ENCODE results near the gene C2orf81.
A peak's percentile ranks its signal among the peaks of the same experiment; 100 is the strongest.
"Not testable (repeated sequence)": the region's sequence is repeated elsewhere in the genome, so short reads cannot be mapped to it uniquely, and the experiment has no call there.

C2orf81 gene

GRCh38 chr2:74442483-74443297 lies 21.3 kb upstream of the C2orf81 start:
- DNase-seq: not testable (repeated sequence)

GRCh38 chr2:74441690-74442482 lies 20.5 kb upstream of the C2orf81 start, which contains the start of gene RTKN:
RTKN (minus strand) TSS chr2:74441937; CDS start chr2:74441816, 121 bp downstream.
- peak in 2 of 5 experiments; percentile 25 to 53 for DNase-seq

GRCh38 chr2:74441170-74441689 lies 19.8 kb upstream of the C2orf81 start:
- no peak for DNase-seq

DNA sequence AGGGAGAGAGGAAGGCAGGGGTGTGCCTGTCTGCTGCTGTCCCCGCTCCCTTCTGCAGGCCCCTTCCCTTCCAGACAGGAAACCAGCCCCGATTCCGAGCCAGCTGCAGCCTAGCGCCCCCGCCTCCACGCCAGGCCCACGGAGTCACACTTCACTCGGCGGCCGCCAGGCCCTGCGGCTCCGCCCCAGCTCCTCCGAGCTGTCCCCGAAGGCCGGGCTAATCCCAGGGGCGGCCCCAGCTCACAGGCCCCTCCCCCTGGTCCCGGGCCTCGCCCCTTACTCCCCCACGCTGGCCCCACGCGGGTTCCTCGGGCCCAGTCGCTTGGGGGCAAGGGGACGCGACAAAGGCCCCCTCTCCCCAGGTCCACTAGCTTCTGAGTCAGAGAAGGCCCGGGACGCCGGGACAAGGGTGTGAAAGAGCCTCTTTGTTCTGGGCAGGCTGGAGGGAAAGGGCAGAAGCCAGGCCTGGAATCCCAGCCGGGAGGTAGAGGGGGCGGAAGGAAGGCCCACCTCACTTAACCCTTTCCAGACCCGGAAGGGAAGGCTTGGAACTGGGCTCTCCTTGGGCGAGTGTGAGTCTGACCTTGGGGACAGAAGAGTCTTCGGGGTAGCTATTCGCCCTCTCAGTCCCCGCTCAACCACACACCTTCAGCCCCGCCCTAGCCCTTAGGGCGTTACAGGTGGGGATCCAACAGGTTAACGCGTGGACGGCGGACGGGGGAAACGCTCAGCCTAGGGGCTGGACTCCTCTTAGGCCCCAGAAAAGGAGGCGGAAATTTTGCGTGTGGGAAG lies 19.2 kb upstream of the C2orf81 start:
- DNase-seq: peak in 3 of 5 experiments; percentile 12 to 42 (median 25)

- no peak for DNase-seq
These were observed 18.5 kb upstream of the C2orf81 start for GRCh38 chr2:74439803-74440377.

- DNase-seq: no peak
These were observed 18.0 kb upstream of the C2orf81 start for GRCh38 chr2:74439373-74439772.

DNA sequence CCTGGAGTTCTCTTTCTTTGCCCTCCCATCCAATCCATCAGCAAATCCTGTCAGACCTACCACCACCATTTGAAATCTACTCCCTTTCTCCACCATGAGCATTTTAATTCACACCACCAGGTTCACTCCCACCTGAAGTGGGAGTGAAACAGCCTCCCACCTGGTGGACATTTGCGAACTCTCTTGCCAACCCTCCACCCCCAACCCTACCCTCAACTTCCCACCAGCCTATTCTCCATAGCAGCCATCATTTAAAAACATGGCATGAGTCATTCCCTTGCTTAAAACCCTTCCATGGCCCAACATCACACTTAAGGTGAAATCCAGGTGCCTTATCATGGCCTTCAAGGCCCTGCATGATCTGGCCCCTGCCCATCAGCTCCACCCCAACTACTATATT lies 16.8 kb upstream of the C2orf81 start:
- DNase-seq: no peak

- no peak for DNase-seq
These were observed 15.7 kb upstream of the C2orf81 start for GRCh38 chr2:74436848-74437695.

DNA sequence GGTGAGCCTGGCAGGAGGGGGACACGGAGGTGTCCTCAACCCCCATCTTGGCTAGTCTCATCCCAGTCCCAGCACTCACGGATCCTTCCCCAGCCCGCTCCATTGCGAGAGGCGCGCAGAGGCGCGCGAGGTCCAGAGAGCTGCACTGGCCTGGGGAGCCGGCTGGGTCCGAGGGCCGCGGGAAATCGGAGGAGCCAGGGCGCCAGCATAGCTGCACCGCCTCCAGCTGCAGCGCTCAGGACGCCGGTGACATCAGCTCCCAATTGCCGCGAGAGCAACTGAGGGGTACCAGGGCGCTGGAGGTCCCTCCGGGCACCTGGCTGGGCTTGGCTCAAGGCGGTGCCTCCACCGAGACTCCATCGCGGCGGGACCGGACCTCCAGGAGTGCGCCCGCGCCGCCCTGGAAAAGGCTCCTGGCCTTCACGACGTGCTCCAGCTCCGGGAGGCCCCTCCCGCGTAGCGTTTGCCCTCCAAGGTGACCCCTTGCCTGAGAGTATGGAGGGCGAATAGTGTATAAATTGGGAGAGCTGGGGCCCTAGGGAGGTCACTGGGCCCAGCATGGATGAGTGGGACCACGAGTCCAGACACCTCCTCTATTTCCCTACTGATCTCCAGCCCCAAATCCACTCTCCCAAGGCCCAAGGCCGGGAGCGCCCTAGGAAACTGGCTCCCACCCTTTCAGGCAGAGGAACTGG lies 14.8 kb upstream of the C2orf81 start:
- no peak for DNase-seq

- DNase-seq: no peak
These were observed 9.1 kb upstream of the C2orf81 start for GRCh38 chr2:74430502-74430901.

DNA sequence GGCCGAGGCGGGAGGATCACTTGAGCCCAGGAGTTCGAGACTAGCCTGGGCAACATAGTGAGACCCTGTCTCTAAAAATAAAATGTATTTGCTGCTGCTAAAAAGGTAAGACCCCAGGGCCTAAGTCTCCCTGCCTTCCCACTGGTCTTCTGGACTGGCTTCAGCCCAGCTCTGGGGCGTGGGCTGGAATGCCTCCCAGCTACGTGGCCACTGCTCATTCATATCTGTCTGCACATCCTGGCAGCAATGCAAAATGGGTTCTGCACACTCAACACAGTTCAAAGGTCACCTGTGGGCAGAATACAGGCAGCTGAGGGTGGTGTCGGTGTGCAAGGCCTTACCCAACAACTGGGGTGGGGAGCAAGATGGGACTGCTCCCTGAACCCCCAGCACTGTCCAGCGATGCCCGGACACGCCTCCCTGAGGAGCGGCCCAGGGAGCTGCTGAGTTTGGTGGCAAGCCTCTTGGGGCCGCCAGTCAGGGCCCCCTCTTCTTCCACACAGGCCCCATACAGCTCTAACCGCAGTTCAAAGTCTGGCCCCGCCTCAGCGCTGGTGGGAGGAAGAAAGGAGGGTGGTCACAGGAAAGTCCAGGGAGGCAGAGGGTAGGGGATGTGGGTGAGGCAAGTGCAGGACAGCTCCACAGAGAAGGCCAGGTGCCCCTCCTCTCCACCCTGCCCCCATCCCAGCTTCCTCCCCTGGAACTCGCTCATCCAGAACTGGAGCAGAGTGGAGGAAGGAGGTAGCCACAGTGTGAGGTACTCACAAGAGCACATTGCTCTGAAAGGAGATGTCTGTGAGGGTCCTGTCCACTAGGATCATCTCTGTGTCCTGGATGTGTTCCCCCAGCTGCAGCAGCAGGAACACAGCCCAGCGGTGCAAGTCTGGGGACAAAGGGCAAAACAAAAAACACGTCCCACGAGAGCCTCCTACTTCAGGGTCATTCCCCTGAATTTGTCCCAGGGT lies 8.3 kb upstream of the C2orf81 start:
- no peak for DNase-seq

DNA sequence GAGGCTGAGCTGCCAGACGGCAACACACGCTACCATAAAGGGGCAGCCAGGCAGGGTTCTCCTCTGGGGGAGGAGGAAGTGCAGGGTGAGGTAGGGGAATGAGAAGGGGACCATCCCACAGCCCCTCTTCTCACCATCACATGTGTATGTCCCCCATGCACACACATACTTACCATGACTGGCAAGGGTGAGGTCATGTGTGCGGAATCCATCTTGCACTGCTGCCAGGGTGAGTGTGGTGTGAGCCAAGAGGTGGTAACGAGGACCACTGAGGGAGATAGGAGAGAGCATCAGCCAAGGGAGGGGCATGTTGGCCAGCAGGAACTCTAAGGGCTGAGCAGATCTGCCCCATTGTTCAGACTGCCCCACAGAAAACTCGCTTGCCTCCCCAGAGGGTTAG lies 7.3 kb upstream of the C2orf81 start:
- DNase-seq: no peak

GRCh38 chr2:74427551-74427950 lies 6.1 kb upstream of the C2orf81 start:
- DNase-seq: no peak

GRCh38 chr2:74426181-74426758 lies 4.9 kb upstream of the C2orf81 start:
- no peak for DNase-seq

GRCh38 chr2:74425523-74425922 lies 4.1 kb upstream of the C2orf81 start:
- DNase-seq: no peak

DNA sequence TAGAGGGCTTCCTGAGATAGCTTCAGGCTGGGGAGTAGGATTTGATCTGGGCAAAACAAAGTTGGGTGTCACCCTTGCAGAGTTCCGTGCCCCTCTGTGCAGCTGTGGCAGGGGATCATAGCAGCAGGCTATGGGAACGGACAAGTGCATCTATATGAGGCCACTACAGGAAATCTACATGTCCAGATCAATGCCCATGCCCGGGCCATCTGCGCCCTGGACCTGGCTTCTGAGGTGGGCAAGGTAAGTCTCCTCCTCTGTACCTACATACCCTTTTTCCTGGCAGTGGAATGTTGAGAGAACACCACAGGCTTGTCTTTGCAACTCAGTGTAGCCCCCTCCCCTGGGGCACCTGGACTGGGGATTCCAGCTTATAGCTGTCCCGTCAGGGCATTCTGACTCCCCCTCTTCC lies 3.6 kb upstream of the C2orf81 start:
- DNase-seq: no peak

DNA sequence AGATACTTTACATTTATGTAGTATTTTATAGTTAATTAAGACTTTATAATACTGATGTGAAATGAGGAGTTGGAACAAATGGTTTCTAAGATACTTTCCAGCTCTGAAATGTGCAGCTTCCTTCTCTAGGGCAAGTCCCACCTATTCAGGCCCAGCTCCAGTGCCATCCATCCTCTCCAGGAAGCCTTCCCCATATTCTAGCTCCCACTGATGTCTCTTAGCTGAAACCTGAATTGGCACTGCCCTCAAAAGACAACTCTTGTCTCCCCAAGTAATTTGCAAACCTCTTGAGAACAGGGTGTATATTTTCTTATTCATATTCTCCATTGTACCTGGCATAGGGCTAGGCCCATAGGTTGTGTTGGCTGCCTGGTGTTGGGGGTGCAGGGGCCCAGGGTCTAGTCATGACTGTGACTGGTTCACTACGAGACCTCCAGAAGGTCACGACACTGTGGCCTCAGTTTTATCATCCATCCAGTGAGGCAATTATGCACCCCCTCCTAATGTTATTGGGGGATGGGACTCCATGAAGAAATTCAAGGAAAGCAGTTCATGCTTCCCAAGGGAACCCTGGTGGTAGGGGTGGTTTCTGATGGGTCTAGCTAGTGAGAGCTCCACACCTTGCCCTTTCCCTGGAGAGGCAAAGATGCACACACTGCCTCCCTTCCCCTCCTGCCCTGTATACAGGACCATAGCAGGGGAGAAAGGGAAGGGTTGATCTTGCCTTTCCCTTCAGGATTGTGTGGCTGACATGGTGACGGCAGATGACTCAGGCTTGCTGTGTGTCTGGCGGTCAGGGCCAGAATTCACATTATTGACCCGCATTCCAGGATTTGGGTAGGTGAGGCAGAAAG lies 2.9 kb upstream of the C2orf81 start:
- no peak for DNase-seq

All from T-helper 2 cell (primary cell).